T-cell (primary cell): Measurements from ENCODE around the gene KIF1A. TPM values are rescaled to one million over a fixed set of nuclear protein-coding genes. Genes with fewer than 3 reads are reported as not detected.

Source experiments
- ATAC-seq, 4 experiments: fragments of 200-7000 bp in 3 of 4; fragments of 150-1000 bp in 1 of 4; cut with Tn5 transposase; replicated peaks in 1 of 4; 1 replicate in 3 of 4; 2 replicates in 1 of 4; pipeline ENCODE4 v1.10.0; 2021; ENCODE audit warnings: moderate library complexity in 3 of 4, mild to moderate bottlenecking in 2 of 4, moderate number of reproducible peaks in 1 of 4
- CTCF ChIA-PET, 2 donors: fragments of 300-600 bp; sonication (Branson Sonifier 250); formaldehyde crosslinking; loops; one replicate each; lab custom pipeline; 2022; ENCODE audit warnings: antibody characterized with exemption in 2 of 2; lab: Charles Lee
- POLR2A ChIA-PET, 2 donors: fragments of 300-600 bp; sonication (Branson Sonifier 250); formaldehyde crosslinking; loops; one replicate each; lab custom pipeline; 2022; ENCODE audit warnings: antibody characterized with exemption in 2 of 2; lab: Charles Lee
- DNase-seq, 35 experiments: peaks; one replicate each; pipeline versions ENCODE4 v3.0.0 to v3.0.0-alpha.2; 2013 to 2023
- H3K27ac ChIP-seq: one replicate; pipeline ENCODE4 v1.5.1; 2013; ENCODE audit warnings: low read length
- H3K27me3 ChIP-seq, 2 experiments: replicated peaks in 1 of 2; 1 replicate in 1 of 2; 2 replicates in 1 of 2; pipeline versions ENCODE4 v1.6.1 to v1.7.0; 2013; ENCODE audit warnings: low read length in 1 of 2, mixed read lengths in 1 of 2; ENCODE audit not compliant: control insufficient read depth in 2 of 2, insufficient read depth in 2 of 2; ENCODE audit errors: extremely low read depth in 1 of 2
- H3K36me3 ChIP-seq, 2 donors: 1 replicate in 1 of 2; 2 replicates in 1 of 2; pipeline versions ENCODE4 v1.6.1 to v1.7.0; 2013; ENCODE audit warnings: low read length in 1 of 2; ENCODE audit not compliant: control insufficient read depth in 2 of 2, insufficient read depth in 1 of 2; ENCODE audit errors: extremely low read depth in 1 of 2
- H3K4me1 ChIP-seq, 2 experiments: 1 replicate in 1 of 2; 2 replicates in 1 of 2; pipeline versions ENCODE4 v1.6.1 to v1.7.0; 2013; ENCODE audit warnings: low read length in 2 of 2, mixed read lengths in 1 of 2; ENCODE audit not compliant: insufficient read depth in 2 of 2, control insufficient read depth in 1 of 2; ENCODE audit errors: extremely low read depth in 1 of 2
- H3K4me3 ChIP-seq, 2 donors: 1 replicate in 1 of 2; 2 replicates in 1 of 2; pipeline versions ENCODE4 v1.5.1 to v1.7.0; 2013; ENCODE audit warnings: mild to moderate bottlenecking in 2 of 2, low read length in 1 of 2, moderate library complexity in 1 of 2; ENCODE audit not compliant: control insufficient read depth in 1 of 2; ENCODE audit errors: extremely low read depth in 1 of 2
- H3K9me3 ChIP-seq: 2 replicates; pipeline ENCODE4 v1.7.0; 2013
- H3K27ac Mint-ChIP-seq, 2 donors: one replicate each; pipeline ENCODE4 v1.8.0; 2020 to 2021; ENCODE audit warnings: mild to moderate bottlenecking in 2 of 2, mixed read lengths in 2 of 2
- H3K27me3 Mint-ChIP-seq, 2 donors: one replicate each; pipeline ENCODE4 v1.8.0; 2021 to 2022; ENCODE audit warnings: mixed read lengths in 2 of 2
- H3K36me3 Mint-ChIP-seq: one replicate; pipeline ENCODE4 v1.8.0; 2021; ENCODE audit warnings: mixed read lengths
- H3K4me1 Mint-ChIP-seq, 3 donors: one replicate each; pipeline ENCODE4 v1.8.0; 2020 to 2022; ENCODE audit warnings: mixed read lengths in 3 of 3, mild to moderate bottlenecking in 1 of 3
- H3K4me3 Mint-ChIP-seq, 3 donors: one replicate each; pipeline ENCODE4 v1.8.0; 2020 to 2022; ENCODE audit warnings: mild to moderate bottlenecking in 3 of 3, mixed read lengths in 3 of 3, moderate library complexity in 3 of 3
- H3K9me3 Mint-ChIP-seq, 3 donors: one replicate each; pipeline ENCODE4 v1.8.0; 2020 to 2022; ENCODE audit warnings: mixed read lengths in 3 of 3
- WGBS: methylation state at CpG from one replicate; pipeline ENCODE4 v1.1.5; 2013; ENCODE audit warnings: missing lambda C conversion rate; ENCODE audit not compliant: insufficient coverage; 5-methylcytosine and 5-hydroxymethylcytosine counted together
- total RNA-seq, 35 experiments: library from RNA in 6 of 35; stranded (reverse) in 6 of 35; fragments of 120-200 nt in 1 of 35; gene quantifications; one replicate each; pipeline versions ENCODE4 v1.2.1 to v1.2.4 and lab custom pipeline; 2013 to 2026

The KIF1A gene
- total RNA-seq, 5 donors from 2014 or later (not counting 1 experiment from before 2014, with no cell fraction given), result 0.43 to 0.58 (median 0.51) TPM; not detected in 2

DNA sequence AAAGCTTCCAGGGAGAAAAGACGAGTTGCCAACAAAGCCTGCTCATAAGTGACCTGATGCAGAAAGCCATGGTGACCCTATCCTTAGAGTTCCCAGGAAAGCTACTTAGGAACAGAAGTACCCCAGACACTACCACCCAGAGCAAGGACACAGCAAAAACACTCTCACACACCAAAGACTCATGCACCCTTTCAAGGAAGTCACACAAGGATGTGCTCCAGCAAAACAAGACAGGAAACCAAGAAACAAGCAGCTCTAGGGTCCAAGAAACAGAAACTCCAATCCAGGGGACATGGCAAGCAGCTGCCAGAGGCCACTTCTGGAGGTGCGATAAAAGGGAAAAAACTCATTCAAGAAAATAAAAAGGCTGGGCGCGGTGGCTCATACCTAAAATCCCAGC lies 5.7 kb downstream of the KIF1A start:
- peaks cover 2 to 9% (median 8%) of the 10 kb centered on the region in 3 donors for H3K9me3 Mint-ChIP-seq
- H3K4me1 Mint-ChIP-seq, result peaks cover 0 to 3% (median 3%) of the 10 kb centered on the region in 3 donors
- no peak overlapping the region for H3K27ac ChIP-seq
- WGBS, result no CpG with 5 or more reads among the region's 4 CpGs
- H3K4me3 ChIP-seq, result no peak overlapping the region
- H3K4me3 Mint-ChIP-seq, result no peak overlapping the region
- ChIA-PET POLR2A (no interaction called here), CTCF (no interaction called here)
- no peaks in the 10 kb centered on the region for H3K36me3 ChIP-seq
- no peak for DNase-seq
- peaks cover 2 to 7% of the 10 kb centered on the region in 2 experiments for H3K4me1 ChIP-seq
- peaks cover 3 to 40% of the 10 kb centered on the region in 2 experiments for H3K27me3 ChIP-seq
- H3K27me3 Mint-ChIP-seq, result peaks cover 7 to 22% of the 10 kb centered on the region in 2 donors
- H3K27ac Mint-ChIP-seq, result no peak overlapping the region
- ATAC-seq, result no peak
- no peaks in the 10 kb centered on the region for H3K36me3 Mint-ChIP-seq
- no peaks in the 10 kb centered on the region for H3K9me3 ChIP-seq

DNA sequence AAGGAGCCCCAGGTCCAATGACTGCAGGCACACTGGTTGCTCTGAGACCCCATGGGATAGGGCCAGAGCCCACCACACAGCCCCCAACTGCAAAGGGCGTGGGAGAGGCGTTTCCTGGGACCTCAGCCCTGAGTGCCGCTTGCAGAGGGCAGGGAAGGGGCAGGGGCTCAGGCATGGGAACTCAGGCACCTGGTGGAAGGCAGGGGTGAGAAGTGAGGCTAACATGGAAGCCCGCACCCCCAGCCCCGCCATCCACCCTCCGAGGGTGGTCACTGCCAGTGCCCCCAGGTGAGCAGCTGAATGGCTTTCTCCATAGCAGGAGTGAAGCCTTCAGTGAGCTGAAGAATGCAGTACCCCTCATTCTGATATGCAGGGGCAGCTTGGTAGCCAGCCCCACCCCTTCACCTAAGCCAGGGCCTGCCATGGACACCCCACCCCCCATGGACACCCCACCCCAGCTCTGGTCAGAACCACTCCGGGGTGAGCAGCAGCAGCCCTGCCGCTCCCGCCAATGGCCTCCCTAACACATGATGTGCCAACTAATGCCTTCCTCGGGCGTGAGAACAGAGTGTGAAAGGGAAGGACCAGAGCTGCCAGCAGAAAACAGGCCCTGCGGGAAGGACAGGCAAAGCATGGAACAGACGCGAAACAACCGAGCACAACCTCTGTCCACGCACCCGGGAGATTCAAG lies 6.6 kb downstream of the KIF1A start:
- ChIA-PET POLR2A (no interaction called here), CTCF (no interaction called here)
- Mint-ChIP-seq H3K4me3 (no peak overlapping the region), H3K27me3 (peaks cover 9 to 18% of the 10 kb centered on the region in 2 donors), H3K27ac (no peak overlapping the region), H3K9me3 (peaks cover 2 to 9% (median 8%) of the 10 kb centered on the region in 3 donors), H3K36me3 (no peaks in the 10 kb centered on the region), H3K4me1 (peaks cover 0 to 3% (median 1%) of the 10 kb centered on the region in 3 donors)
- Histone ChIP-seq H3K27me3 (peaks cover 3 to 38% of the 10 kb centered on the region in 2 experiments), H3K36me3 (no peaks in the 10 kb centered on the region), H3K27ac (no peak overlapping the region), H3K4me1 (no peaks in the 10 kb centered on the region), H3K4me3 (no peak overlapping the region), H3K9me3 (no peaks in the 10 kb centered on the region)
- 96% methylated on average over 6 of the region's 17 CpGs for WGBS
- ATAC-seq, result no peak
- DNase-seq, result no peak

DNA sequence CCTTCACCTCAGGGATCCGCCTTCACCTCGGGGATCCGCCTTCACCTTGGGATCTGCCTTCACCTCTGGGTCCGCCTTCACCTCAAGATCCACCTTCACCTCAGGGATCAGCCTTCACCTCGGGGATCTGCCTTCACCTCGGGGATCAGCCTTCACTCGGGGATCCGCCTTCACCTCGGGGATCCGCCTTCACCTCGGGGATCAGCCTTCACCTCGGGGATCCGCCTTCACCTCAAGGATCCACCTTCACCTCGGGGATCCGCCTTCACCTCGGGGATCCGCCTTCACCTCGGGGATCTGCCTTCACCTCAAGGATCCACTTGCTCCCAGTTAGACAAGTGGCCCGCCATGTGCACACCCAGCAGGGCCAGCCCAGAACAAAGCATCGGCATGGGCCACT lies 7.3 kb downstream of the KIF1A start:
- H3K36me3 ChIP-seq, result no peaks in the 10 kb centered on the region
- H3K4me1 ChIP-seq, result no peaks in the 10 kb centered on the region
- DNase-seq, result no peak
- Mint-ChIP-seq H3K27me3 (peaks cover 6 to 13% of the 10 kb centered on the region in 2 donors), H3K9me3 (peaks cover 2 to 9% (median 8%) of the 10 kb centered on the region in 3 donors), H3K27ac (no peak overlapping the region), H3K4me3 (no peak overlapping the region), H3K4me1 (no peaks in the 10 kb centered on the region), H3K36me3 (no peaks in the 10 kb centered on the region)
- peaks cover 3 to 32% of the 10 kb centered on the region in 2 experiments for H3K27me3 ChIP-seq
- 87% methylated on average over 20 of the region's 20 CpGs for WGBS
- H3K9me3 ChIP-seq, result no peaks in the 10 kb centered on the region
- no peak overlapping the region for H3K4me3 ChIP-seq
- ChIA-PET POLR2A (no interaction called here), CTCF (no interaction called here)
- ATAC-seq, result no peak
- H3K27ac ChIP-seq, result no peak overlapping the region

DNA sequence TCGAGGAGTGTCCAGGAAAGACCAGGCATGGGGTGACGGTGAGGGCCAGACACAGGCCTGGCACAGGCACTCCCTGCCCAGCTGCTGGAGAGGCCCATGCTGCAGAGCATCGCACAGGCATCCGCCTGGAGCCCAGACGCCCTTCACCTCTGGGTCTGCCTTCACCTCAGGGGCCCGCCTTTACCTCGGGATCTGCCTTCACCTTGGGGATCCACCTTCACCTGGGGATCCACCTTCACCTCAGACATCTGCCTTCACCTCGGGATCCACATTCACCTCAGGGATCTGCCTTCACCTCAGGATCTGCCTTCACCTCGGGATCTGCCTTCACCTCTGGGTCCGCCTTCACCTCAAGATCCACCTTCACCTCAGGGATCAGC lies 7.7 kb downstream of the KIF1A start:
- Histone ChIP-seq H3K36me3 (no peaks in the 10 kb centered on the region), H3K27ac (no peak overlapping the region), H3K27me3 (peaks cover 3 to 28% of the 10 kb centered on the region in 2 experiments), H3K4me1 (no peaks in the 10 kb centered on the region), H3K9me3 (no peaks in the 10 kb centered on the region), H3K4me3 (no peak overlapping the region)
- peaks cover 6 to 14% of the 10 kb centered on the region in 2 donors for H3K27me3 Mint-ChIP-seq
- H3K36me3 Mint-ChIP-seq, result no peaks in the 10 kb centered on the region
- H3K4me1 Mint-ChIP-seq, result no peaks in the 10 kb centered on the region
- no peak for ATAC-seq
- WGBS, result 93% methylated on average over 10 of the region's 10 CpGs
- H3K4me3 Mint-ChIP-seq, result no peak overlapping the region
- no peak overlapping the region for H3K27ac Mint-ChIP-seq
- H3K9me3 Mint-ChIP-seq, result peaks cover 2 to 9% (median 8%) of the 10 kb centered on the region in 3 donors
- ChIA-PET POLR2A (no interaction called here), CTCF (no interaction called here)
- DNase-seq, result no peak

DNA sequence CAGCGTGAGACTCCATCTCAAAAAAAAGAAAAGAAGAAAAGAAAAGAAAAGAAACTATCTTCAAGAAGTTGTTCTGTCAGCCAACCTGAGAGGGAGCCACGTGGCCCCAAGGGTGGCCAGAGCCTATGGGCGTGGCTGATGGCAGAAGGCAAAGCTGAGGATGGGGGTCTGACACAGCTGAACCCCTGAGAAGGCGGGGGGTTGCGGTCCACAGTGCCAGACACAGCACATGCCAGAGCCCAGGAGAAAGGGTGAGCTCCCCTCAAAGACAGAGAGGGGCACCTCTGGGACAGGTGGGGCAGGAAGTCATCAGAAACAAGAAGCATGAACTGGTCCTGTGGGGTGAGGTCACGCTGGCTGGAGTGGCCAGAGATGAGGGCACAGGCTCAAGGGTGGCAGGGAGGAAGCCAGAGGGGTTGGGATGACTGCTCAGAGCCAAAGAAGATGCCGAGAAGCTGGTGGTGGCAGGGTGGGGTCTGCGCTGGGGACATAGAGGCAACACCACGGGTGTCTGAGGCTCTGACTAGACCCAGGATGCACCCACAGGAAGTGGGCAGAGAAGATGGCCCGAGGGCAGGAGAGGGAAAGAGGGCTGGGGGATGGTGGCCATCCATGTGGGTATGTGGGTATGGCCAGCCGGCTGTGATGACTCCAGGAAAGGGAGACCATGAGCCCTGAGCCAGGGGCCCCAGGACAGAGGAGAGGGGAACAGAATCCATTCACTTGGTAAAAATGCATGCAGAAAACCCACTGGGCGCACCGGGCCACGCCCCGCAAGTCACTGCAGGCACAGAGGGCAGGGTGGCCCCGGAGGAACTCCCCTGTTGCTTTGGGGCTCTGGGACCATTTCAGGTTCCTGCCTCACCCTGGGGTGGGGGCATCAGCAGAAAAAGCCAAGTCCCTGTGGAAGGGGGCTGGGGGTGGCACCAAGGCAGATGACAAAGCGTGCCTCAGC lies 8.4 kb downstream of the KIF1A start:
- H3K4me1 Mint-ChIP-seq, result no peaks in the 10 kb centered on the region
- H3K4me3 Mint-ChIP-seq, result no peak overlapping the region
- H3K27me3 Mint-ChIP-seq, result peaks cover 6 to 17% of the 10 kb centered on the region in 2 donors
- Histone ChIP-seq H3K4me1 (no peaks in the 10 kb centered on the region), H3K9me3 (no peaks in the 10 kb centered on the region), H3K4me3 (no peak overlapping the region), H3K36me3 (no peaks in the 10 kb centered on the region), H3K27ac (no peak overlapping the region), H3K27me3 (peaks cover 3 to 21% of the 10 kb centered on the region in 2 experiments)
- no peaks in the 10 kb centered on the region for H3K36me3 Mint-ChIP-seq
- WGBS, result 74% methylated on average over 17 of the region's 17 CpGs
- H3K27ac Mint-ChIP-seq, result no peak overlapping the region
- ATAC-seq (no peak), DNase-seq (no peak)
- ChIA-PET CTCF (no interaction called here), POLR2A (no interaction called here)
- peaks cover 2 to 9% (median 8%) of the 10 kb centered on the region in 3 donors for H3K9me3 Mint-ChIP-seq

DNA sequence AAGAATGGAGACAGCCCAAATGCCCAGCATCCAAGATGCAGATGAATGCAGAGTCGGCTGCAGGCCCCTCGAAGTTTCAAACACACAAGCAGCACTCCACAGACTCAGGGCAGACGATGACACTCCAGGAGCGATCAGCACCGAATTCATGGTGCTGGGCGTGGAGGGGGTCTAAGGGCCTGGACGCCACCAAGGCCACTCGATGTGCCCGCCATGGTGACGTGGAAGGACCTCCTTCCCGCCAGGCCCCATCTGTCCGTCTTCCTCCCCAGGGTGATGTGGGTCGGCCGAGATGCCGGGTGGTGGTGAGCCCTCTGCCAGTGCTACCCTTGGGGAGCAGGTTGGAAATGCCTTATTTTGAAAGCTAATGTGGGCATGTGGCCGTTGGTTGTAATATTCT lies 9.4 kb downstream of the KIF1A start:
- ChIA-PET POLR2A (no interaction called here), CTCF (no interaction called here)
- no peaks in the 10 kb centered on the region for H3K36me3 Mint-ChIP-seq
- Histone ChIP-seq H3K4me1 (no peaks in the 10 kb centered on the region), H3K36me3 (no peaks in the 10 kb centered on the region), H3K27me3 (peaks cover 0 to 16% of the 10 kb centered on the region in 2 experiments), H3K27ac (no peak overlapping the region), H3K9me3 (no peaks in the 10 kb centered on the region), H3K4me3 (no peak overlapping the region)
- H3K9me3 Mint-ChIP-seq, result peaks cover 2 to 9% (median 8%) of the 10 kb centered on the region in 3 donors
- peaks cover 10 to 16% of the 10 kb centered on the region in 2 donors for H3K27me3 Mint-ChIP-seq
- H3K4me1 Mint-ChIP-seq, result no peaks in the 10 kb centered on the region
- no peak for DNase-seq
- ATAC-seq, result no peak
- 89% methylated on average over 13 of the region's 16 CpGs for WGBS
- H3K27ac Mint-ChIP-seq, result no peak overlapping the region
- no peak overlapping the region for H3K4me3 Mint-ChIP-seq
